ENCODE data around the gene NRXN3. TPM values are rescaled to one million over a fixed set of nuclear protein-coding genes. Genes with fewer than 3 reads are reported as not detected.

Gene NRXN3
- total and polyA plus RNA-seq, 2 donors (not counting 1 experiment from before 2014, with no cell fraction given): 0.83 to 34.6 TPM

GRCh38 chr14:78835909-78836308, 665.7 kb downstream of the NRXN3 start:
- H3K4me1 ChIP-seq (ENCODE audit: control insufficient read depth, extremely low read depth, insufficient read depth, low read length): no peaks in the 10 kb centered on the region
- no peak overlapping the region for H3K27ac ChIP-seq (ENCODE audit: insufficient read depth, low read length)
- no peaks in the 10 kb centered on the region for H3K36me3 ChIP-seq (ENCODE audit: control insufficient read depth, insufficient read depth, low read length)
- no peaks in the 10 kb centered on the region for H3K79me2 ChIP-seq (ENCODE audit: control insufficient read depth, insufficient read depth, low read length)
- no peak overlapping the region for H3K9ac ChIP-seq (ENCODE audit: insufficient read depth, low read length)
- no peak for DNase-seq (ENCODE audit: low read depth in 2 of 2)
- H2AFZ ChIP-seq (ENCODE audit: low read length): no peak overlapping the region
- H3K27me3 ChIP-seq (ENCODE audit: control insufficient read depth, insufficient read depth, low read length): no peaks in the 10 kb centered on the region
- H4K20me1 ChIP-seq (ENCODE audit: control insufficient read depth, extremely low read depth, insufficient read depth, low read length): no peaks in the 10 kb centered on the region
- H3K4me3 ChIP-seq (replicated peaks in 1 of 4; ENCODE audit: control extremely low read depth in 1 of 4, insufficient read depth in 1 of 4, low read depth in 3 of 4, low read length in 4 of 4): no peak overlapping the region
- TF ChIP-seq CTCF (conservative IDR thresholded peaks at IDR 0.05 in 1 of 2, IDR thresholded peaks at IDR 0.05 in 1 of 2; ENCODE audit: low read depth in 1 of 2, low read length in 2 of 2) (no peak), EZH2 (IDR thresholded peaks at IDR 0.05; ENCODE audit: low read length, missing control alignments) (no peak)
- no peak overlapping the region for H3K4me2 ChIP-seq (ENCODE audit: extremely low read depth, insufficient read depth, low read length)
- no peaks in the 10 kb centered on the region for H3K9me3 ChIP-seq (ENCODE audit: control insufficient read depth, insufficient read depth, low read depth, low read length)

GRCh38 chr14:78836777-78837176, 666.6 kb downstream of the NRXN3 start:
- Histone ChIP-seq H3K36me3 (ENCODE audit: control insufficient read depth, insufficient read depth, low read length) (no peaks in the 10 kb centered on the region), H3K4me1 (ENCODE audit: control insufficient read depth, extremely low read depth, insufficient read depth, low read length) (no peaks in the 10 kb centered on the region), H3K9ac (ENCODE audit: insufficient read depth, low read length) (no peak overlapping the region), H3K4me3 (replicated peaks in 1 of 4; ENCODE audit: control extremely low read depth in 1 of 4, insufficient read depth in 1 of 4, low read depth in 3 of 4, low read length in 4 of 4) (no peak overlapping the region), H3K27ac (ENCODE audit: insufficient read depth, low read length) (no peak overlapping the region), H3K4me2 (ENCODE audit: extremely low read depth, insufficient read depth, low read length) (no peak overlapping the region), H3K79me2 (ENCODE audit: control insufficient read depth, insufficient read depth, low read length) (no peaks in the 10 kb centered on the region), H4K20me1 (ENCODE audit: control insufficient read depth, extremely low read depth, insufficient read depth, low read length) (no peaks in the 10 kb centered on the region), H2AFZ (ENCODE audit: low read length) (no peak overlapping the region), H3K27me3 (ENCODE audit: control insufficient read depth, insufficient read depth, low read length) (no peaks in the 10 kb centered on the region), H3K9me3 (ENCODE audit: control insufficient read depth, insufficient read depth, low read depth, low read length) (no peaks in the 10 kb centered on the region)
- TF ChIP-seq EZH2 (IDR thresholded peaks at IDR 0.05; ENCODE audit: low read length, missing control alignments) (no peak), CTCF (conservative IDR thresholded peaks at IDR 0.05 in 1 of 2, IDR thresholded peaks at IDR 0.05 in 1 of 2; ENCODE audit: low read depth in 1 of 2, low read length in 2 of 2) (peak; percentile 44 to 61)
- peak; percentile 46 to 65 for DNase-seq (ENCODE audit: low read depth in 2 of 2)

- no peaks in the 10 kb centered on the region for H3K27me3 ChIP-seq (ENCODE audit: control insufficient read depth, insufficient read depth, low read length)
- no peaks in the 10 kb centered on the region for H3K36me3 ChIP-seq (ENCODE audit: control insufficient read depth, insufficient read depth, low read length)
- no peak overlapping the region for H2AFZ ChIP-seq (ENCODE audit: low read length)
- no peak overlapping the region for H3K9ac ChIP-seq (ENCODE audit: insufficient read depth, low read length)
- DNase-seq (ENCODE audit: low read depth in 2 of 2): no peak
- no peaks in the 10 kb centered on the region for H3K9me3 ChIP-seq (ENCODE audit: control insufficient read depth, insufficient read depth, low read depth, low read length)
- no peaks in the 10 kb centered on the region for H3K79me2 ChIP-seq (ENCODE audit: control insufficient read depth, insufficient read depth, low read length)
- no peak for TF ChIP-seq EZH2 (IDR thresholded peaks at IDR 0.05; ENCODE audit: low read length, missing control alignments)
- no peak for TF ChIP-seq CTCF (conservative IDR thresholded peaks at IDR 0.05 in 1 of 2, IDR thresholded peaks at IDR 0.05 in 1 of 2; ENCODE audit: low read depth in 1 of 2, low read length in 2 of 2)
- H4K20me1 ChIP-seq (ENCODE audit: control insufficient read depth, extremely low read depth, insufficient read depth, low read length): no peaks in the 10 kb centered on the region
- H3K4me2 ChIP-seq (ENCODE audit: extremely low read depth, insufficient read depth, low read length): no peak overlapping the region
- H3K4me1 ChIP-seq (ENCODE audit: control insufficient read depth, extremely low read depth, insufficient read depth, low read length): no peaks in the 10 kb centered on the region
- H3K4me3 ChIP-seq (replicated peaks in 1 of 4; ENCODE audit: control extremely low read depth in 1 of 4, insufficient read depth in 1 of 4, low read depth in 3 of 4, low read length in 4 of 4): no peak overlapping the region
- H3K27ac ChIP-seq (ENCODE audit: insufficient read depth, low read length): no peak overlapping the region
These were observed 668.8 kb downstream of the NRXN3 start for GRCh38 chr14:78838959-78839358.

All from fibroblast of lung (primary cell).